ENCODE results near the gene POTEJ. TPM values are rescaled to one million over a fixed set of nuclear protein-coding genes. Genes with fewer than 3 reads are reported as not detected.

POTEJ gene
- total RNA-seq, 1 donor from 2014 or later, result not detected

Other genes starting within 250 kb of the POTEJ start
- 0.06 TPM in 1 of 2 replicates, not detected in the other for gene POTEI, start 102.1 kb upstream of the POTEJ start, total RNA-seq
- gene CFC1B, start 90.2 kb upstream of the POTEJ start, total RNA-seq, result not detected in 2 replicates
- gene CFC1, start 11.9 kb upstream of the POTEJ start, total RNA-seq, result not detected in 2 replicates
- not detected in 2 replicates for gene GPR148, start 117.6 kb downstream of the POTEJ start, total RNA-seq
- gene AMER3, start 144.1 kb downstream of the POTEJ start, total RNA-seq, result not detected in 2 replicates
- gene ARHGEF4, start 225.5 kb downstream of the POTEJ start, total RNA-seq, result 0.24 and 0.58 TPM in 2 replicates